ENCODE data around the gene CEACAM6. TPM values are rescaled to one million over a fixed set of nuclear protein-coding genes. Genes with fewer than 3 reads are reported as not detected.

Gene CEACAM6
- total and polyA plus RNA-seq, 11 donors: 0.08 to 0.53 (median 0.12) TPM; not detected in 8

- Histone ChIP-seq H3K9me3 (no peaks in the 10 kb centered on the region), H3K27ac (no peak overlapping the region), H3K4me3 (no peak overlapping the region), H3K36me3 (no peaks in the 10 kb centered on the region), H3K27me3 (peaks cover 0 to 58% (median 2%) of the 10 kb centered on the region in 9 donors), H3K4me1 (no peaks in the 10 kb centered on the region)
- intact Hi-C loops (cut with DNase I): no loop called here
- ATAC-seq (no peak), DNase-seq (no peak)
- TF ChIP-seq POLR2A (IDR thresholded peaks at IDR 0.05): no peak
- 69 to 81% (median 75%) methylated on average over 5 of the region's 5 CpGs for WGBS, 4 donors
Measured at GRCh38 chr19:41714598-41714997, 40.7 kb upstream of the CEACAM6 start.

- TF ChIP-seq POLR2A (IDR thresholded peaks at IDR 0.05) (no peak), CTCF (IDR thresholded peaks at IDR 0.05) (no peak)
- DNase-seq: no peak
- no peaks in the 10 kb centered on the region for H3K4me1 ChIP-seq
- intact Hi-C loops (cut with DNase I): no loop called here
- H3K9me3 ChIP-seq: no peaks in the 10 kb centered on the region
- no peak for ATAC-seq
- no peak overlapping the region for H3K4me3 ChIP-seq
- H3K36me3 ChIP-seq: no peaks in the 10 kb centered on the region
- WGBS, 4 donors: 66 to 77% (median 71%) methylated on average over 3 to 6 of the region's 6 CpGs
- no peak overlapping the region for H3K27ac ChIP-seq
- peaks cover 0 to 54% (median 2%) of the 10 kb centered on the region in 9 donors for H3K27me3 ChIP-seq
Measured at GRCh38 chr19:41718761-41719160, 36.6 kb upstream of the CEACAM6 start.

- H3K27me3 ChIP-seq: peaks cover 0 to 60% (median 3%) of the 10 kb centered on the region in 9 donors
- TF ChIP-seq CTCF (IDR thresholded peaks at IDR 0.05) (no peak), POLR2A (IDR thresholded peaks at IDR 0.05) (no peak)
- ATAC-seq (no peak), DNase-seq (no peak)
- WGBS, 4 donors: 77 to 86% (median 84%) methylated on average over 3 of the region's 3 CpGs
- no peak overlapping the region for H3K4me3 ChIP-seq
- no peaks in the 10 kb centered on the region for H3K9me3 ChIP-seq
- H3K27ac ChIP-seq: no peak overlapping the region
- intact Hi-C loops (cut with DNase I): no loop called here
- H3K36me3 ChIP-seq: no peaks in the 10 kb centered on the region
- H3K4me1 ChIP-seq: no peaks in the 10 kb centered on the region
Measured at GRCh38 chr19:41720103-41720502, 35.2 kb upstream of the CEACAM6 start.

- 21 to 42% (median 27%) methylated on average over 5 of the region's 5 CpGs for WGBS, 4 donors
Measured at GRCh38 chr19:41726493-41726892, 28.8 kb upstream of the CEACAM6 start.

More at GRCh38 chr19:41726493-41726892, 28.8 kb upstream of the CEACAM6 start:
- ATAC-seq (no peak), DNase-seq (no peak)
- no peaks in the 10 kb centered on the region for H3K9me3 ChIP-seq
- no peaks in the 10 kb centered on the region for H3K36me3 ChIP-seq
- no peak overlapping the region for H3K27ac ChIP-seq
- H3K4me3 ChIP-seq: no peak overlapping the region
- H3K27me3 ChIP-seq: peaks cover 0 to 41% (median 9%) of the 10 kb centered on the region in 9 donors
- H3K4me1 ChIP-seq: no peaks in the 10 kb centered on the region
- intact Hi-C loops (cut with DNase I): no loop called here
- no peak for TF ChIP-seq POLR2A (IDR thresholded peaks at IDR 0.05)
- TF ChIP-seq CTCF (IDR thresholded peaks at IDR 0.05): no peak

Measured in heart left ventricle (tissue), 16 donors.